Thyroid gland (tissue), 4 donors: ENCODE results near the gene NFE2.

ENCODE experiments used
- POLR2A ChIP-seq, 2 donors: fragments of 450-650 bp; IDR thresholded peaks; one replicate each; pipeline ENCODE4 v1.6.1; 2017; ENCODE audit warnings: antibody characterized with exemption in 2 of 2, mild to moderate bottlenecking in 2 of 2, moderate library complexity in 1 of 2
- TF ChIP-seq, protein P1 (sequence below), 6 experiments: fragments of 200-600 bp in 3 of 6; fragments of 450-650 bp in 3 of 6; sonication (generic) in 3 of 6; IDR thresholded peaks; one replicate each; pipeline ENCODE4 v1.5.1; 2016 to 2019; ENCODE audit warnings: antibody characterized with exemption in 6 of 6, mild to moderate bottlenecking in 2 of 6, inconsistent platforms in 1 of 6, moderate library complexity in 1 of 6

DNA sequence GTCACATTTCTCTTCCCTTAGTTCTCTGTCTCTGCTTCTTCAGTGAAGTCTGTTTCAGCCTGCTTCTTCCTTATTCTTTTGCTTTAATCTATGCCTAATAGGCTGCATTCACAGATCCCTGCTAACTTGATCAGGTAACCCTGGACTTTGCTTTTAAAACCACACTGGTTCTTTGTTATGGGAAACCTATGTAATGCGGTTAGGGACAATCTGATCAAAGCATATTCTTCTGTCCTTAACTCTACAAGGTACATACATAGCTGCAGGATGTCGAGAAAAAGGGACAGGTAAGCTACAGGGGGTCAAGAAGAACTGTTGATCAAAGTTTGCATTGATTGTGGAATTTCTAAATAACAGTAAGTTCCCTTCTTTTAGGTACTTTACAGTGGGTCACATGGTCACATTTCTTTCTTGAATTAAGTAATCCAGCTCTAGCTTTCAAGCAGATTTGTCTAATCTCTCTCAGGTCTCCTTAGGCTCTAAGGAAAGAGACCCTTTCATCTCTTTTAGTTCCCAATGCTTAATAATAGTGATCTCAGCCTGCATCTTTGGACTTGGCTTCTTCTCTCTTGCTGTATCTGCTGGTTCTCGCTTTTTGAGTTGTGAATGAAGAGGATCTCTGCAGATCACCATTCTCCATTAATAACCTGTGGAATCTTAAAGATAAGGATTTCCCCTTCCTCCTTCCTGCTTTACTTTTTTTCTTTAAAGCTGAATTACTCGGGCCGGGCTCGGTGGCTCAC, 28.0 kb upstream of the NFE2 start:
- TF ChIP-seq, protein P1, sequence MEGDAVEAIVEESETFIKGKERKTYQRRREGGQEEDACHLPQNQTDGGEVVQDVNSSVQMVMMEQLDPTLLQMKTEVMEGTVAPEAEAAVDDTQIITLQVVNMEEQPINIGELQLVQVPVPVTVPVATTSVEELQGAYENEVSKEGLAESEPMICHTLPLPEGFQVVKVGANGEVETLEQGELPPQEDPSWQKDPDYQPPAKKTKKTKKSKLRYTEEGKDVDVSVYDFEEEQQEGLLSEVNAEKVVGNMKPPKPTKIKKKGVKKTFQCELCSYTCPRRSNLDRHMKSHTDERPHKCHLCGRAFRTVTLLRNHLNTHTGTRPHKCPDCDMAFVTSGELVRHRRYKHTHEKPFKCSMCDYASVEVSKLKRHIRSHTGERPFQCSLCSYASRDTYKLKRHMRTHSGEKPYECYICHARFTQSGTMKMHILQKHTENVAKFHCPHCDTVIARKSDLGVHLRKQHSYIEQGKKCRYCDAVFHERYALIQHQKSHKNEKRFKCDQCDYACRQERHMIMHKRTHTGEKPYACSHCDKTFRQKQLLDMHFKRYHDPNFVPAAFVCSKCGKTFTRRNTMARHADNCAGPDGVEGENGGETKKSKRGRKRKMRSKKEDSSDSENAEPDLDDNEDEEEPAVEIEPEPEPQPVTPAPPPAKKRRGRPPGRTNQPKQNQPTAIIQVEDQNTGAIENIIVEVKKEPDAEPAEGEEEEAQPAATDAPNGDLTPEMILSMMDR (IDR thresholded peaks at IDR 0.05): no peak
- TF ChIP-seq POLR2A (IDR thresholded peaks at IDR 0.05): no peak
